PC-3 (cell line): ENCODE data around the gene MORN3. TPM values are rescaled to one million over a fixed set of nuclear protein-coding genes. Genes with fewer than 3 reads are reported as not detected.
"Not testable (repeated sequence)": the region's sequence is repeated elsewhere in the genome, so short reads cannot be mapped to it uniquely, and the experiment has no call there.

Experiments used
- ATAC-seq: fragments of 200-7000 bp; cut with Tn5 transposase; 2 replicates; pipeline ENCODE4 v1.9.1; 2020; ENCODE audit warnings: mild to moderate bottlenecking, moderate library complexity
- BruUV-seq: library from RNA; stranded (reverse); fragments of 400-500 nt; replicated peaks from 2 replicates; lab custom pipeline; 2021; lab: Mats Ljungman, UMichigan
- CTCF ChIA-PET: fragments of 300-600 bp; sonication (Branson Sonifier 250); formaldehyde crosslinking; loops from one replicate; lab custom pipeline; 2022; ENCODE audit warnings: antibody characterized with exemption; lab: Charles Lee
- POLR2A ChIA-PET: fragments of 300-600 bp; sonication (Branson Sonifier 250); formaldehyde crosslinking; loops from one replicate; lab custom pipeline; 2022; ENCODE audit warnings: antibody characterized with exemption; ENCODE audit not compliant: unreplicated experiment; lab: Charles Lee
- DNase-seq: peaks from one replicate; pipeline ENCODE4 v3.0.0-alpha.2; 2015
- H2AFZ ChIP-seq: fragments of 300-600 bp; sonication (generic); 2 replicates; pipeline ENCODE4 v1.6.0; 2016; ENCODE audit warnings: antibody characterized with exemption, low read length
- H3F3A ChIP-seq: fragments of 300-600 bp; sonication (generic); one replicate; pipeline ENCODE4 v1.6.0; 2017; ENCODE audit warnings: antibody characterized with exemption, low read length, control low read depth, mild to moderate bottlenecking; ENCODE audit not compliant: unreplicated experiment
- H3K27ac ChIP-seq: fragments of 300-600 bp; sonication (generic); 2 replicates; pipeline ENCODE4 v1.5.1; 2016; ENCODE audit warnings: mild to moderate bottlenecking, low read length
- H3K27me3 ChIP-seq: fragments of 300-600 bp; sonication (generic); 2 replicates; pipeline ENCODE4 v1.6.1; 2016; ENCODE audit warnings: low read length, mixed read lengths
- H3K36me3 ChIP-seq: fragments of 300-600 bp; sonication (generic); 2 replicates; pipeline ENCODE4 v1.6.1; 2016; ENCODE audit warnings: low read depth, mixed run types, low read length, mixed read lengths
- H3K4me1 ChIP-seq: fragments of 300-600 bp; sonication (generic); 2 replicates; pipeline ENCODE4 v1.5.1; 2016; ENCODE audit warnings: low read length; ENCODE audit not compliant: insufficient read depth
- H3K4me2 ChIP-seq: fragments of 300-600 bp; sonication (generic); 2 replicates; pipeline ENCODE4 v1.6.0; 2016; ENCODE audit warnings: low read length
- H3K4me3 ChIP-seq: fragments of 300-600 bp; sonication (generic); 2 replicates; pipeline ENCODE4 v1.5.1; 2016; ENCODE audit warnings: mild to moderate bottlenecking, low read length, mixed read lengths
- H3K79me2 ChIP-seq: fragments of 300-600 bp; sonication (generic); 2 replicates; pipeline ENCODE4 v1.6.1; 2017; ENCODE audit warnings: low read length, mixed read lengths
- H3K9ac ChIP-seq: fragments of 300-600 bp; sonication (generic); 2 replicates; pipeline ENCODE4 v1.6.0; 2016; ENCODE audit warnings: mild to moderate bottlenecking, low read length
- H3K9me2 ChIP-seq: fragments of 300-600 bp; sonication (generic); replicated peaks from 2 replicates; pipeline ENCODE4 v1.6.1; 2016; ENCODE audit warnings: mixed run types, low read length, mixed read lengths
- H3K9me3 ChIP-seq: fragments of 300-600 bp; sonication (generic); 2 replicates; pipeline ENCODE4 v1.6.1; 2016; ENCODE audit warnings: low read length, mixed read lengths
- H4K20me1 ChIP-seq: fragments of 300-600 bp; sonication (generic); 2 replicates; pipeline ENCODE4 v1.6.1; 2016; ENCODE audit warnings: low read length, mixed read lengths
- CTCF ChIP-seq: fragments of 300-600 bp; sonication (generic); conservative IDR thresholded peaks from 2 replicates; pipeline ENCODE4 v1.5.1; 2017; ENCODE audit warnings: antibody characterized with exemption, low read depth, mild to moderate bottlenecking, low read length
- EZH2 ChIP-seq: fragments of 300-600 bp; sonication (generic); IDR thresholded peaks from one replicate; pipeline ENCODE4 v1.6.1; 2017; ENCODE audit warnings: antibody characterized with exemption, mild to moderate bottlenecking, low read length; ENCODE audit not compliant: unreplicated experiment
- EZH2phosphoT487 ChIP-seq: fragments of 300-600 bp; sonication (generic); IDR thresholded peaks from 2 replicates; pipeline ENCODE4 v1.6.1; 2018; ENCODE audit warnings: mild to moderate bottlenecking, antibody characterized with exemption, low read length, borderline replicate concordance
- intact Hi-C: fragments of 100-400 bp; cut with micrococcal nuclease; formaldehyde crosslinking; loops from 2 replicates; pipeline ENCODE4 v1.9.0; 2023
- total RNA-seq: library from RNA; depleted of rRNA; stranded (reverse); fragments of >200 nt; gene quantifications from 2 replicates; pipeline ENCODE4 v1.2.3, GENCODE V29; 2014

MORN3 gene
- total RNA-seq, 1 experiment from 2014 or later, result 1.7 TPM

DNA sequence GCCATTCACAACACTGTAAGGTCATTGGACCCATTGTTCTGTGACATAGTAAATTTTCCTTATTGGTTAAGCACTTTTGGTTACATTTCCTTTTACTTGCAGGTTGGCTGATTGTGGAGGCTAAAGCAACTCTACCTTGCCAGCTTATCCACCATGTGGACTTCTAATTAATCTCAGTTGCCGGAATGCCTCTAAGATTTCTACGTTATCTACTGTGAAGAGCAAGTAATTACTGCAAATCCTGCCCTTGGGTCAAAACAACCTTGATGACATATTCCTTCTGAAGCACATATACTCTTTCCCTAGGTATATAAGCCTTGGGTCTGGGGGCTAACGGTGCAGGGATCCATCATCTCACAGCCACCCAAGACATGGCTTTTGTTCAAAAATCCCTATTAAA is 19.5 kb upstream of the MORN3 start:
- DNase-seq (no peak), ATAC-seq (no peak)
- no peaks in the 10 kb centered on the region for H3K9me2 ChIP-seq
- H3K27me3 ChIP-seq, result no peaks in the 10 kb centered on the region
- no peaks in the 10 kb centered on the region for H3K9me3 ChIP-seq
- CTCF ChIA-PET, result no interaction called here
- H3K79me2 ChIP-seq, result no peaks in the 10 kb centered on the region
- H3K4me2 ChIP-seq, result no peak overlapping the region
- no peaks in the 10 kb centered on the region for H3F3A ChIP-seq
- no peak overlapping the region for H2AFZ ChIP-seq
- POLR2A ChIA-PET, result no interaction called here
- H3K4me1 ChIP-seq, result no peaks in the 10 kb centered on the region
- no peak overlapping the region for H3K27ac ChIP-seq
- BruUV-seq, result no TSS peak
- H3K4me3 ChIP-seq, result no peak overlapping the region
- TF ChIP-seq EZH2phosphoT487, result no peak
- no peak for TF ChIP-seq EZH2
- no peak for TF ChIP-seq CTCF
- no peak overlapping the region for H3K9ac ChIP-seq
- intact Hi-C loops, result loop anchor here (5.0 kb wide), 1 partner anchor 198 kb away; the partner anchor contains the start of gene PSMD9
- no peaks in the 10 kb centered on the region for H4K20me1 ChIP-seq
- no peaks in the 10 kb centered on the region for H3K36me3 ChIP-seq

GRCh38 chr12:121679661-121680197 is 10.3 kb upstream of the MORN3 start:
- POLR2A ChIA-PET, H3K27me3 ChIP-seq, intact Hi-C loops, H3K27ac ChIP-seq, H3K9me3 ChIP-seq, H3K79me2 ChIP-seq, H3K36me3 ChIP-seq, H3K4me1 ChIP-seq, ATAC-seq, H2AFZ ChIP-seq, BruUV-seq, CTCF ChIA-PET, H3F3A ChIP-seq, H3K4me2 ChIP-seq, H3K9ac ChIP-seq, H4K20me1 ChIP-seq, DNase-seq, H3K9me2 ChIP-seq, H3K4me3 ChIP-seq: not testable (repeated sequence)

- no peak overlapping the region for H2AFZ ChIP-seq
- intact Hi-C loops, result no loop called here
- no peaks in the 10 kb centered on the region for H3K9me3 ChIP-seq
- DNase-seq, result no peak
- no peaks in the 10 kb centered on the region for H3F3A ChIP-seq
- no peak overlapping the region for H3K4me3 ChIP-seq
- no peaks in the 10 kb centered on the region for H3K36me3 ChIP-seq
- no peaks in the 10 kb centered on the region for H3K27me3 ChIP-seq
- no peak; the same call in 1 of the 2 replicates for ATAC-seq
- no peaks in the 10 kb centered on the region for H3K9me2 ChIP-seq
- CTCF ChIA-PET, result no interaction called here
- no peaks in the 10 kb centered on the region for H3K4me1 ChIP-seq
- POLR2A ChIA-PET, result interaction anchor here (0.5 kb wide), 1 partner anchor 52 kb away, joined by 3 read pairs; the partner anchor contains the start of gene ORAI1
- no peak overlapping the region for H3K9ac ChIP-seq
- no TSS peak for BruUV-seq
- no peaks in the 10 kb centered on the region for H3K79me2 ChIP-seq
- H3K4me2 ChIP-seq, result no peak overlapping the region
- TF ChIP-seq EZH2 (no peak), EZH2phosphoT487 (no peak)
- no peaks in the 10 kb centered on the region for H4K20me1 ChIP-seq
- H3K27ac ChIP-seq, result no peak overlapping the region
Observed at GRCh38 chr12:121678716-121679300, 9.4 kb upstream of the MORN3 start.
